Effector CD8-positive, alpha-beta T cell (primary cell): Measurements from ENCODE around the gene COASY.
"Not testable (repeated sequence)": the region's sequence is repeated elsewhere in the genome, so short reads cannot be mapped to it uniquely, and the experiment has no call there.

Experiments used
- DNase-seq: peaks from one replicate; lab custom pipeline; 2025; lab: John Stamatoyannopoulos, UW

COASY gene

GRCh38 chr17:42531455-42532354 lies 30.2 kb upstream of the COASY start:
- DNase-seq: peak; percentile 22

DNA sequence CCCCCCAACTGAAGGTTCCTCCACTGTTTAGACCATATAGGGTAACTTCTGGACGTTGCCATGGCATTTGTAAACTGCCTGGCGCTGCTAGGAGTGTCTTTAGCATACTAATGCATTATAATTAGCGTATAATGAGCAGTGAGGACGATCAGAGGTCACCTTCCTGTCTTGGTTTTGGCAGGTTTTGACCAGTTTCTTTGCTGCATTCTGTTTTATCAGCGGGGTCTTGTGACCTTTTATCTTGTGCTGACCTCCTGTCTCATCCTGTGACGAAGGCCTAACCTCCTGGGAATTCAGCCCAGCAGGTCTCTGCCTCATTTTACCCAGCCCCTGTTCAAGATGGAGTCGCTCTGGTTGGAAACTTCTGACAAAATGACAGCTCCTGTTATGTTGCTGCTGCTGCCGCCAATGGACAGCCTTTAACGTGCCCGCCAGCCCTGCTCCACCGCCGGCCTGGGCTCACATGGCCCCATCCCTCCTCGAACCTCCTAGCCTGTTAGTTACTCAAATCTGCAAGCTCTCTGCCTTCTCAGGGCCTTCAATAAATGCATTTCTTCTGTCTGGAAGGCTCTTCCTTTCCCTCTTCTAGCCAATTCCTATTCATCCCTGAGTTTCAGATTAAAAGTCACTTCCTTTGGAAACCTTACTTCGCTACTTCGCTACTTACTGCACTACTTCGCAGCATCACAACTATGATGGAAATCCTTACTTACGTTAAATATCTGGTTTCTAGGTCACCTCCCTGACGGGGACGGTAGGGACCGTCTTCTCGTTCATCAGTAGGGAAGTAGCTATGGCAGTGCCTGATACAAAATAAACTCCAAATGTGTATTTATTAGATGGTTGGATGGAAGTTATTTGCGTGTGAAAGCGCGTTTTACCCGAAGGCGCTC lies 26.5 kb upstream of the COASY start:
- no peak for DNase-seq

DNA sequence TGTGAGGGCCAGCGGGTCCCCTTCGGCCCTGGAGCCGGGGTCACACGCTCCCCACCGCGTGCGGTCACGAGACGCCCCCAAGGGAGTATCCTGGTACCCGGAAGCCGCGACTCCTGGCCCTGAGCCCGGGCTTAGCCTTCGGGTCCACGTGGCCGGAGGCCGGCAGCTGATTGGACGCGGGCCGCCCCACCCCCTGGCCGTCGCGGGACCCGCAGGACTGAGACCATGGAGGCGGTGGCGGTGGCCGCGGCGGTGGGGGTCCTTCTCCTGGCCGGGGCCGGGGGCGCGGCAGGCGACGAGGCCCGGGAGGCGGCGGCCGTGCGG lies 25.9 kb upstream of the COASY start, which contains the start of gene NAGLU:
NAGLU (plus strand) TSS at position 194 of the 324 bp plus-strand sequence; CDS start at position 226, 32 bp downstream.
- peak; percentile 68 for DNase-seq

GRCh38 chr17:42536372-42537155 lies 25.4 kb upstream of the COASY start:
- peak; percentile 45 for DNase-seq

- DNase-seq: no peak
Observed at GRCh38 chr17:42537156-42537805, 24.7 kb upstream of the COASY start.

DNA sequence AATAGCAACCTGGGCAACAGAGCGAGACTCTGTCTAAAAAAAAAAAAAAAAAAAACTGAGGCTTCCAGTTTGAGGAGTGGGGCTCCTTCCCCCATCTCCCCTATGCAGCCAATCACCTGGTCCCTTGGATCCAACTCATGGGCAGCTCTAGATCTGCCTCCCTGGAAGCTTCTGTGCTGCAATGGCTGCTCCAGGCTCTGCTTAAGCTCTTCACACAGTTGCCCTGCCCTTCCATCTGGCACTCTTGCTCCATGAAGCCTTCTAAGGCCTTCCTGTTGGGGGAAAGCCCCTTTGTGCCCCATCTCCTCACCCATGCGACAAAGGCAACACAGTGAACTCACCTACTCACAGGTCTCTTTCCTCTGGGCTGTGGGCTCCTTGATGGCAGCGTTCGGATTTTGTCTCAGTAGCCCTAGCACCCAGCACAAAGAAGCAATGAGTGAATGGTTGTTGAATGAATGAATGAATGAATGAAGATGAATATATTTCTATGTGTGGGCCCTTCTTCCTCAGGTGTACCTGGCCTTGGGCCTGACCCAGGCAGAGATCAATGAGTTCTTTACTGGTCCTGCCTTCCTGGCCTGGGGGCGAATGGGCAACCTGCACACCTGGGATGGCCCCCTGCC lies 24.0 kb upstream of the COASY start:
- DNase-seq: no peak

GRCh38 chr17:42538482-42538881 lies 23.5 kb upstream of the COASY start:
- no peak for DNase-seq

DNA sequence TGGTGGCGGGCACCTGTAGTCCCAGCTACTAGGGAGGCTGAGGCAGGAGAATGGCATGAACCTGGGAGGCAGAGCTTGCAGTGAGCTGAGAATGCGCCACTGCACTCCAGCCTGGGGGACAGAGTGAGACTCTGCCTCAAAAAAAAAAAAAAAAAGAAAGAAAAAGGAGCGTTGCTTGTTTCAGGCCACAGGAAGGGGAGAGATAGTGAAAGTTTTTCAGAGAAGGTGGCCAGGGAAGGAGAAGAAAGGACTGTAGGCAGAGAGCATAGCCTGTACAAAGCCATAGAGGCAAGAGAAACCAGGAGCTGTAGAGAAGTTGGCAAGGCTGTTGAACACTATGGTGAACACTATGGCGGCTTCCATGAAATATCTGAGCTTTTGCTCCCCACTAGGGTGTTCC lies 21.4 kb upstream of the COASY start:
- not testable (repeated sequence) for DNase-seq

DNA sequence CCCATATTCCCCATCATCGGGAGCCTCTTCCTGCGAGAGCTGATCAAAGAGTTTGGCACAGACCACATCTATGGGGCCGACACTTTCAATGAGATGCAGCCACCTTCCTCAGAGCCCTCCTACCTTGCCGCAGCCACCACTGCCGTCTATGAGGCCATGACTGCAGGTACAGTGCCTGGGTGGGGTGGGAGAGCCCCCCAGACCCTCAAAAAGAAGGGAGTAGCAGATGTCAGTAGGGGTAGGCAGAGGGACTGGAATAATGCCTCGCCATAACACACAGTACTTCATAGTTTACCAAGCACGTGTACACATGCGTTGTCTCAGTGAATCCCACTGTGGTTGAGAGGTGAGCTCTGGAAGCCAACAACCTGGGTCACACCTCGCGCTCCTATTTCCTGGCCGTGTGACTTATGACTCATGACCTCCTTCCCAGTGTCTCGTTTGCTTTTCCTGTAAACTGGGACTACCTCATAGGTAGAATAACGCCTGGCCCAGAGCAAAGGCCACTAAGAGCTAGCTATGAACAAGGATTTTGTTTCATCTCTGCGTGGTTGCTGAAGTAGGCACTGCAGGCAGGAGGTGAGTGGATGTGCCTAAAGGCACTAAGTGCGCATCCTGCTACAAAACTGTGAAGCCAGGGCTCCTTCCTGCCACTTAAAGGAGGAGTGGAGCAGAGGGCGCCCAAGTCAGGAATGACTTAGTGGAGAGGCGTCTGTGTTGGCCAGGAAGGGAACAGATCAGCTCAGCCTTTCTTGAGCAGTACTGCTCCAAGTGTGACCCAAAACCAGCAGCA lies 20.7 kb upstream of the COASY start:
- peak; percentile 30 for DNase-seq

DNA sequence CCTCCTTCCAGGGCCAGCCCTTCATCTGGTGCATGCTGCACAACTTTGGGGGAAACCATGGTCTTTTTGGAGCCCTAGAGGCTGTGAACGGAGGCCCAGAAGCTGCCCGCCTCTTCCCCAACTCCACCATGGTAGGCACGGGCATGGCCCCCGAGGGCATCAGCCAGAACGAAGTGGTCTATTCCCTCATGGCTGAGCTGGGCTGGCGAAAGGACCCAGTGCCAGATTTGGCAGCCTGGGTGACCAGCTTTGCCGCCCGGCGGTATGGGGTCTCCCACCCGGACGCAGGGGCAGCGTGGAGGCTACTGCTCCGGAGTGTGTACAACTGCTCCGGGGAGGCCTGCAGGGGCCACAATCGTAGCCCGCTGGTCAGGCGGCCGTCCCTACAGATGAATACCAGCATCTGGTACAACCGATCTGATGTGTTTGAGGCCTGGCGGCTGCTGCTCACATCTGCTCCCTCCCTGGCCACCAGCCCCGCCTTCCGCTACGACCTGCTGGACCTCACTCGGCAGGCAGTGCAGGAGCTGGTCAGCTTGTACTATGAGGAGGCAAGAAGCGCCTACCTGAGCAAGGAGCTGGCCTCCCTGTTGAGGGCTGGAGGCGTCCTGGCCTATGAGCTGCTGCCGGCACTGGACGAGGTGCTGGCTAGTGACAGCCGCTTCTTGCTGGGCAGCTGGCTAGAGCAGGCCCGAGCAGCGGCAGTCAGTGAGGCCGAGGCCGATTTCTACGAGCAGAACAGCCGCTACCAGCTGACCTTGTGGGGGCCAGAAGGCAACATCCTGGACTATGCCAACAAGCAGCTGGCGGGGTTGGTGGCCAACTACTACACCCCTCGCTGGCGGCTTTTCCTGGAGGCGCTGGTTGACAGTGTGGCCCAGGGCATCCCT lies 18.5 kb upstream of the COASY start:
- no peak for DNase-seq

GRCh38 chr17:42544874-42545283 lies 17.1 kb upstream of the COASY start:
- no peak for DNase-seq

- DNase-seq: not testable (repeated sequence)
Observed at GRCh38 chr17:42545755-42546505, 16.0 kb upstream of the COASY start.

GRCh38 chr17:42547001-42547461 lies 14.9 kb upstream of the COASY start:
- DNase-seq: no peak

DNA sequence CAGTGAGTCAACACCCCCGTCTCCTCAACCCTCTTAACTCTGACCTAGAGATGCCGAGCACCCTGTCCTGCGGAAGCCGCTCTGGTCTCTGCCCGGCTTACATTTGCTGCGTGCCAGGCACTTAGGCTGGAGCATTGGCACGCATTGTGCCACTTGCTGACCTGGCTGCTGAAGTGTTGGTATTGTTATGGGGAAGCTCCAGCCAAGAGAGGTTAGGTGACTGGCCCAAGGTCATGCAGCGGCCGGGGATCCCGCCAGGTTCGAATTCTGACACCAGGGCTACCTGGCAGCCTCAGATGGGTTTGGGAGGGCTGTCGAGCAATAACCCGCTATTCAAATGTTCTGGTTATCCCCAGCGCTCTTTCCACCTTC lies 14.3 kb upstream of the COASY start:
- no peak for DNase-seq

DNA sequence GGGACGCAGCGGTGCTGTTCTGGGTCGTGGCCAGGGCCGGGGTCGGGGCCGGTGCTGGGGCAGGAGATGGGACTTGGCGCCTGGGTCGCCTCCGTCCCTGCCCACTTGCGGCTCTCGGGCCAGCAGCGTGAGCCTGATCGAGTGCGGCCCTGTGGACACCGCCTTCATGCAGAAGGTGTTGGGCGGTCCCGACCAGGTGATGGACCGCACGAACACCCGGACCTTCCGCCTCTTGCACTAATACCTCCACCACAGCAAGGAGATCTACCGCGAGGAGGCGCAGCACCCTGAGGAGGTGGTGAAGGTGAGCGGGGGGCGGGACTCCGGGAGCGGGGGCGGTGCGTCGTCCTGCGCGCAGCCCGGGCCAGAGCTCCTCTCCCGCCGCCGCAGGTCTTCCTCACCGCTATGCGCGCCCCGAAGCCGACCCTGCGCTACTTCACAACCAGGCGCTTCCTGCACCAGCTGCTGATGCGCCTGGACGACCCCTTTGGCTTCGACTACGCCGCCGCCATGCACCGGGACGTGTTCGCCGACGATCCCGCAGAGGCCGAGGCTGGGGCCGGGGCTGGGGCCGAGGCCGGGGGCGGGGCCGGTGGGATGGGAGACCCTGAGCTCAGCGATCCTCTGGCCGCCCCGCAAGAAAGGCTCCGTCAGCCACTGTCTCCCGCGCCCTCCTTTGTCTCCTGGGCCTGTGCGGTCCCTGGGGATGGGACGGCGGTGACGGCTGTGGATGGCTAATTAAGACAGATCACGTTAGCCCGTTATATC lies 13.7 kb upstream of the COASY start:
- peak; percentile 67 for DNase-seq

DNA sequence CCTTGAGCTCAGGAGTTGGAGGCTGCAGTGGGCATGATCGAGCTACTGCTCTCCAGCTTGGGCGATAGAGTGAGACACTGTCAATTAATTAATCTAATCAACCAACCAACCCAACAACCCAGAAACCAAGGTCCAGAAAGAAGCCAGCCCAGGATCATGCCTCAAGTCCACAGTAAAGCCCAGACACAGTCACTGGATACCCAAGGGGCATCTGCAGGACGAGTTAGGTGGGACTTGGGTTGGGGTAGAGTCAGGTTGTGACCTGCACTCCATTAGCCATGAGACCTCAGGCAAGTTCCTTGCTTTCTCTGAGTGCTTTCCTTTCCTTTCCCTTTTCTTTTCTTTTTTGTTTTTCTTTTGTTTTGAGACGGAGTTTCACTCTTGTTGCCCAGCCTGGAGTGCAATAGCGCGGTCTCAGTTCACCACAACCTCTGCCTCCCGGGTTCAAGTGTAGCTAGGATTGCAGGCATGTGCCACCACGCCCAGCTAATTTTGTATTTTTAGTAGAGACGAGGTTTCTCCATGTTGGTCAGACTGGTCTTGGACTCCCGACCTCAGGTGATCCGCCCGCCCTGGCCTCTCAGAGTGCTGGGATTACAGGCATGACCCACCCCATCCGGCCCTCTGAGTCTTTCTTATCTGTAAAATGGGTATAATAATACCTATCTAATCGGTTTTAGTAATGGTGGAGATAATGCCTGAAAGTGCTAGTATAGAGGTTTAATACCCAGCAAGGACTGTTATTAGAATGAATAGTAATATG lies 12.8 kb upstream of the COASY start:
- DNase-seq: no peak

DNA sequence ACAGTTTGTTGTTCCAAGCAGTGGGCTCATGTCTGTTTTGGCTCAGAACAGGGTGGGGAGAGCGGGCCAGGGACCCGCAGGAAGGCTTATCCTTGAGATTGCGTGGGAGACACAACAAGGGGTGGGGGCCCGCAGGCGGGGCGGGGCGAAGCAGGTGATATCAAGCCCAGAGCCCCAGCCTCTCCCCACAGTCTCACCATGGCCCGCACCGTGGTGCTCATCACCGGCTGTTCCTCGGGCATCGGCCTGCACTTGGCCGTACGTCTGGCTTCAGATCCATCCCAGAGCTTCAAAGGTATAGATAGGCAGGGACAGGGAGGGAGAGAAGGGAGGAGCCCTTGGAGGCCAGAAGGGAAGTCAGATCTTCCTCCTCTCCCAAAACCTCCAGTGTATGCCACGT lies 9.2 kb upstream of the COASY start, which contains the start of gene HSD17B1:
HSD17B1 (plus strand) TSS at position 188 of the 400 bp plus-strand sequence; CDS start at position 199, 11 bp downstream.
- not testable (repeated sequence) for DNase-seq
